ENCODE results near the gene PUM2.
A peak's percentile ranks its signal among the peaks of the same experiment; 100 is the strongest.

PUM2 gene

GRCh38 chr2:20371323-20372025, 20.8 kb upstream of the PUM2 start:
- H3K9ac ChIP-seq (ENCODE audit: low read length): no peak overlapping the region
- H4K20me1 ChIP-seq (ENCODE audit: insufficient read depth, low read length): no peaks in the 10 kb centered on the region
- H3F3A ChIP-seq (ENCODE audit: insufficient read depth, low read length): no peaks in the 10 kb centered on the region
- no peaks in the 10 kb centered on the region for H3K27me3 ChIP-seq (replicated peaks; ENCODE audit: insufficient read depth, low read length)
- H3K9me3 ChIP-seq (replicated peaks; ENCODE audit: insufficient read depth, low read length): no peaks in the 10 kb centered on the region
- 0 out of 2 replicates have a peak overlapping the region, but pooled peaks have one; percentile 6 for H2AFZ ChIP-seq (ENCODE audit: low read length)
- no peak overlapping the region for H3K27ac ChIP-seq (ENCODE audit: low read length)
- no peaks in the 10 kb centered on the region for H3K4me1 ChIP-seq (ENCODE audit: low read length)
- H3K79me2 ChIP-seq (ENCODE audit: low read length): no peaks in the 10 kb centered on the region
- TF ChIP-seq EZH2phosphoT487 (IDR thresholded peaks at IDR 0.05; ENCODE audit: low read length) (no peak), CTCF (IDR thresholded peaks at IDR 0.05; ENCODE audit: low read length) (no peak), EZH2 (optimal IDR thresholded peaks at IDR 0.05; ENCODE audit: low read depth, low read length) (no peak)
- no peak overlapping the region for H3K4me3 ChIP-seq (ENCODE audit: low read length)
- no peak overlapping the region for H3K4me2 ChIP-seq (ENCODE audit: low read depth, low read length)
- no peak for DNase-seq
- no peaks in the 10 kb centered on the region for H3K9me2 ChIP-seq (replicated peaks; ENCODE audit: insufficient read depth, low read length)
- H3K36me3 ChIP-seq (replicated peaks; ENCODE audit: insufficient read depth, low read length): no peaks in the 10 kb centered on the region

GRCh38 chr2:20370191-20370590, 19.5 kb upstream of the PUM2 start:
- no peak for DNase-seq
- 0 out of 2 replicates have a peak, but pooled peaks cover 4% of the 10 kb centered on the region for H3F3A ChIP-seq (ENCODE audit: insufficient read depth, low read length)
- H3K9me3 ChIP-seq (replicated peaks; ENCODE audit: insufficient read depth, low read length): no peaks in the 10 kb centered on the region
- no peak overlapping the region for H3K4me2 ChIP-seq (ENCODE audit: low read depth, low read length)
- H3K9me2 ChIP-seq (replicated peaks; ENCODE audit: insufficient read depth, low read length): no peaks in the 10 kb centered on the region
- peaks cover 8% of the 10 kb centered on the region for H3K4me1 ChIP-seq (ENCODE audit: low read length)
- no peak overlapping the region for H2AFZ ChIP-seq (ENCODE audit: low read length)
- TF ChIP-seq EZH2 (optimal IDR thresholded peaks at IDR 0.05; ENCODE audit: low read depth, low read length) (no peak), CTCF (IDR thresholded peaks at IDR 0.05; ENCODE audit: low read length) (no peak), EZH2phosphoT487 (IDR thresholded peaks at IDR 0.05; ENCODE audit: low read length) (no peak)
- no peak overlapping the region for H3K9ac ChIP-seq (ENCODE audit: low read length)
- H3K4me3 ChIP-seq (ENCODE audit: low read length): no peak overlapping the region
- no peaks in the 10 kb centered on the region for H3K79me2 ChIP-seq (ENCODE audit: low read length)
- H3K27ac ChIP-seq (ENCODE audit: low read length): no peak overlapping the region
- H3K36me3 ChIP-seq (replicated peaks; ENCODE audit: insufficient read depth, low read length): no peaks in the 10 kb centered on the region
- no peaks in the 10 kb centered on the region for H4K20me1 ChIP-seq (ENCODE audit: insufficient read depth, low read length)
- H3K27me3 ChIP-seq (replicated peaks; ENCODE audit: insufficient read depth, low read length): no peaks in the 10 kb centered on the region

GRCh38 chr2:20369366-20369765, 18.7 kb upstream of the PUM2 start:
- no peak for TF ChIP-seq EZH2 (optimal IDR thresholded peaks at IDR 0.05; ENCODE audit: low read depth, low read length)
- no peak for TF ChIP-seq CTCF (IDR thresholded peaks at IDR 0.05; ENCODE audit: low read length)
- TF ChIP-seq EZH2phosphoT487 (IDR thresholded peaks at IDR 0.05; ENCODE audit: low read length): no peak
- H3K79me2 ChIP-seq (ENCODE audit: low read length): no peaks in the 10 kb centered on the region
- H3K4me1 ChIP-seq (ENCODE audit: low read length): peaks cover 11% of the 10 kb centered on the region
- H3K4me2 ChIP-seq (ENCODE audit: low read depth, low read length): no peak overlapping the region
- no peak overlapping the region for H3K27ac ChIP-seq (ENCODE audit: low read length)
- H3K36me3 ChIP-seq (replicated peaks; ENCODE audit: insufficient read depth, low read length): no peaks in the 10 kb centered on the region
- H3K9me3 ChIP-seq (replicated peaks; ENCODE audit: insufficient read depth, low read length): no peaks in the 10 kb centered on the region
- no peaks in the 10 kb centered on the region for H3K9me2 ChIP-seq (replicated peaks; ENCODE audit: insufficient read depth, low read length)
- H3F3A ChIP-seq (ENCODE audit: insufficient read depth, low read length): 0 out of 2 replicates have a peak, but pooled peaks cover 4% of the 10 kb centered on the region
- DNase-seq: no peak
- no peaks in the 10 kb centered on the region for H4K20me1 ChIP-seq (ENCODE audit: insufficient read depth, low read length)
- H3K4me3 ChIP-seq (ENCODE audit: low read length): no peak overlapping the region
- no peak overlapping the region for H3K9ac ChIP-seq (ENCODE audit: low read length)
- no peak overlapping the region for H2AFZ ChIP-seq (ENCODE audit: low read length)
- no peaks in the 10 kb centered on the region for H3K27me3 ChIP-seq (replicated peaks; ENCODE audit: insufficient read depth, low read length)

All from MM.1S (cell line).